Right forelimb (tissue), 1 donor: ENCODE measurements around the gene BMAL1.

ENCODE experiments used
- DNase-seq: peaks from one replicate; pipeline ENCODE4 v3.0.0-alpha.2; 2018

The BMAL1 gene

GRCh38 chr11:13347901-13348300 is 70.3 kb downstream of the BMAL1 start:
- DNase-seq = no peak

- DNase-seq = no peak
Measured at GRCh38 chr11:13348305-13348704, 70.7 kb downstream of the BMAL1 start.

DNA sequence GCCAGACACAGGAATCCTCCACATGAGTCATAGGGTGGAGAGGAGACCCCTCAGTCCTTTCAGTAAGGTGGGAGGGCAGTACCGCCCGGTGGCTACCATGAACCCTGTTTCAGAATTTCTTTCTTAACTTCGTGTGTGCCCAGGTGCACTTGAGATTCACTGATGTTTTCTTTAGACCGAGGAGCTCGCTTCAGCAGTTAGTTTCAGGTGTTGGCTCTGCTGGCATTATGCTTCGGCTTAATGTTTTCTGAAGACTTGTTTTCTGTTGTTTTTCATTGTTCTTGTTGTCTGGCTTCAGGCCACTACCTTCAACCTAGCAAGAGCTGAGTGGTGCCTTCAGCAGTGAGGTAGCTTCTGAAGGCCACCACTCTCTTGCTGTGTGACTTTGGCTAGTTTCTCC is 71.5 kb downstream of the BMAL1 start:
- DNase-seq = no peak

DNA sequence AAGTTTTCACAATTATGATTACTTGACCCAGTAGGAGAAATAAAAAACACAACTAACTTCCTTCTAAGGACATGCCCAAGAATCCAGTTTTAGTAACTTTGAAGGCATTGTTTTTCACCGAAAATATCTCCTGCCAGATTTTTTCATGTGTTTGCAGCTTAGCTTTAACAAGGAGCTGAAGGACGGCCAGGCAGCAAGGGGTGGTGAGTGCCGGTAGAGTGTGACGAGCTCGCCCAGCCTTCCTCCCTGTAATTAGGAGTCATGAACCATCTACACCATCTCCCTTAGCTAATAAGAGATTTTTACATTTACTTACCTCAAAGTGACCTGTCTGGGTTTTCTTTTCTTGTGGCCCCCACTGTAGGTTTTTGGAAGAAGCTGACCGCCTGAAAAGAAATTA is 72.0 kb downstream of the BMAL1 start:
- DNase-seq = no peak

DNA sequence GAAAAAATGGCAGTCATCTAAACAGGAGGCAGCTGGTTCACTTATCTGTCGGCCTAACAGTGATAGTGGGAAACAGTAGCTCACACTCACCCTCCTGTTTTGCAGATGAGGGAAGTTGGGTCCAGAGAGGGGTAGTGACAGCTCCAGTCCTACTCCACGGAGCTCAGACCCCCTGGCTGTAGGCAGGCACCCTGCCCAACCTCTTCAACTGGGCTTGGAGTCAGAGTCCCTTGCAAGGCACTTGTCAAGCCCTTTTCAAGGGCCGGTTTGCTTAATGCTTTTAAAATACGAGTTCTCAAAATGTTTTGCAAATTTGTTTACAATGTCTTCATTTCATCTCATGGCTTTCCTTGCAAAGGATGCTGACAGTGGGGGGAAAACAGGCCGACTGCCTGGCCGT is 75.1 kb downstream of the BMAL1 start:
- DNase-seq = no peak

GRCh38 chr11:13354335-13354734 is 76.7 kb downstream of the BMAL1 start:
- no peak for DNase-seq

- DNase-seq = no peak
Measured at GRCh38 chr11:13355191-13355590, 77.6 kb downstream of the BMAL1 start.

GRCh38 chr11:13357232-13357631 is 79.6 kb downstream of the BMAL1 start:
- DNase-seq = no peak

DNA sequence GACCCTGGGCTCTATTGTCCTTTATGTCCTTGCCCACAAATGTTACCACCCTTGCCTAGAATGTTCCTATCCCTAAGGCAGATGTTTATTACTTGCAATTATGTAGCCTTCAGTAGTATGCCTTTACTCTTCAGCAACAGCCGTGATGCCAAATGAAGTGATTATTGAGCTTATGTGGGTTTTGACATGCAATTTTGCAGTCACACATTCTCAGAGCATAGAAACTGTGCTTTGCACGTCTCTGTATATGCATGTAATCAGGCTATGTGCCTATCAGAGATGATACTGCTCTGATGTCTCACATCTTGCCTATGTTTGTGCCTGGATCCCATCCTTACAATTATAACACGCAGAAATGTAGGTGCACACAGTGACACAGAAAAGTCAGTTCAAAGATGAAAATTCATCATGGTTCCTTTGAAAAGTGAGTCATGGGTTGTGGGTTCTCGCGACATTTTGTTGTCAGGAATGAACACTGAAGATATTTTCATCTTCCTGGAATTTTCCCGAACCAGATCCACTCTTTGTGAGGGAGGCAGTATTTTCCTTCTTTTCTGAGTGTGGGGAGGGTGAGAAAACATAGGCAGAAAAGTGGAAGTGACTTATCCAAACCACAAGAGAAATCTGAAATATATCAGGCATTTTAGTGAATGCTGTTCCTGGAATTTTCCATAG is 81.1 kb downstream of the BMAL1 start:
- no peak for DNase-seq

DNA sequence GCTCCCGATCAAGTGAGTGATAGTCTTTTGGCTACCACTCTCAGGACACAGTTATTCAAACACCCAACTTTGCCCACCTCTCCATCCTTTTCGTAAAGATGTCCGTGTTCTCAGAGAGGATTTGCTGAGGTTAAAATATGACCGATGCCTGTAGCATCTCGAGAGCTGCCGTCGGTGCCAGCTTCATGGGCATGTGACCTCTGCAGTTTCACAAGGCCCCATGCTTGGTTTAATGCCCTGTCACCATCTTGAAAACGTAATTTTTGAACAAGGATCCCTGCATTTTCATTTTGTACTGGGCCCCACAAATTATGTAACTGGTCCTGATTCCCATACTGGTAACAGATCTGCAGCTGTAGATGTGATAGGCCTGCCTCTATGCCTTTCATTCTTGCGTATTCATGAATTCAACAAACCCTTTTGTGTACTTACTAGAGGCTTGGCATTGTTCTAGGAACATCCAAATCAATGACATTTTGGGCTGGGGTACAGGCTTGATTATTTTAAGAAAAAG is 85.1 kb downstream of the BMAL1 start:
- DNase-seq = no peak

GRCh38 chr11:13364388-13364787 is 86.8 kb downstream of the BMAL1 start:
- no peak for DNase-seq

- DNase-seq = no peak
Measured at GRCh38 chr11:13366266-13367026, 88.9 kb downstream of the BMAL1 start.

- no peak for DNase-seq
Measured at GRCh38 chr11:13367115-13367514, 89.5 kb downstream of the BMAL1 start.

DNA sequence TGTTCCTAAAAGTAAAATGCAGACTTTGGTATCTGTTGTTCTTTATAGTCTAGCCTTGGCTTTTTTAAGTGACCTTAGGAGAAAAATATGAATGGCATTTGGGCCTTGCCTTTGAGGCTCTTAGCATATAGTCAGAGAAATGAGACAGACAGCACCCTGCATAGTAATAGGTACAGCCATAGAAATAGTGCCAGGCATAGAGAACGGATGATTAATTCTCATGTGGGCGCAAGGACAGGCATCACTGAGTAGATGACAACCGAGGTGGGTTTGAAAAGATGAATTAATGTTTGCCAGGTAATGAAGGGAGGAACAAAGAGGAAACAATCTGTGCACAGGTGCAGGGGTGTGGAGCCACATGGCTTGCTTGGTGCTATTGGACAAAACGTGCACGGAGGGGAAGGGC is 90.5 kb downstream of the BMAL1 start:
- DNase-seq = no peak

GRCh38 chr11:13373216-13373615 is 95.6 kb downstream of the BMAL1 start:
- no peak for DNase-seq

- no peak for DNase-seq
Measured at GRCh38 chr11:13375798-13376197, 98.2 kb downstream of the BMAL1 start.

GRCh38 chr11:13376402-13376801 is 98.8 kb downstream of the BMAL1 start:
- no peak for DNase-seq

- no peak for DNase-seq
Measured at GRCh38 chr11:13376838-13377237, 99.2 kb downstream of the BMAL1 start.

GRCh38 chr11:13378316-13378715 is 100.7 kb downstream of the BMAL1 start:
- DNase-seq = no peak

DNA sequence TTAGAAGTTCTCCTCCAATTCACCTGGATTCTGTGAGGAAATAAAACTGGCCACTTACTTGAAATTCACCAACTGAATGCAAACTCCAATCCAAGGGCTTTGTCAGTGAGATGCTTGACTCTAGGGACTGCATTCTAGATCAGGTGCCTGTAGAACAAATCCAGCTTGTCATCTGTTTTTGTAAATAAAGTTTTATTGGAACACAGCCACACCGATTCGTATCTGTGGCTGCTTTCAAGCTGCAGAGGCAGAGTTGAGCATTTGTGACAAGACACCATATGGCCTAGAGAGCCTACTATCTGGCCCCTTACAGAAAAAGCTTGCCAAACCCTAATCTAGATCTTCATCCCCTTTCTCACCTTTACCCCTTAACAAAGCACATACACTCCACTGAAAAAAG is 103.1 kb downstream of the BMAL1 start:
- no peak for DNase-seq

GRCh38 chr11:13382751-13383150 is 105.2 kb downstream of the BMAL1 start:
- DNase-seq = no peak

DNA sequence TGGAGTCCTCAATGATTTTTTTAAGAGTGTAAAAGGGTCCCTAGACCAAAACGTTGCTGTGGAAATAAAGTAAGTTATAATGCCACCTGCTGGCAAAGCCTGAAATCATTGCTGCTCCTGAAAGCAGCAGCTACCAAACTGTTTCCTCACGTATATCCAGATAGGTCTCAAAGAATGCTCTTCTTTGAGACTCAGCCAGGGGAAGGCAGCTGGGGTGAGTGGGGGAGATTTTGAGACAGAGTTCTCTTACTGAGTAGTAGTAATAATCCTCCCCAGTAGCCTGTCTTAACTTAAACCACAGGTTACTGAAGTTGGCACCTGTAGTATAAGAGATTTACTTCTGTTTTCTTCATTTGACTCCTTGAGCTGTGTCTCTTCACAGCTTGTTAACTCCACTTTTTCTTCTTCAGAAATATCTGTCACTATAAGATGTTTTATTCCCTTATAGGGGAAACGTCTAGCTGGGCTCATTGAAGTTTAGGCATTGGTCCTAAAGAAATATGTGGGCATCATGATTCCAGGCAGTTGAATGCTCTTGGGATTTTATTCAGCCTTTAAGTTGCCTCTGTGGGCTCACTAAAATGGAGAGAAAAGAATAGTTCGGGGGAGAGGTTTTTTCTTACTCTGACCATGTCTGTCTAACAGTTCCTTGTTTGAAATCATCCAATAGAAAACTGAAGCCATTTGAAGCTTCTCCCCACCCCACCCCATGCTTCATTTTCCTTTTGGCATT is 107.5 kb downstream of the BMAL1 start:
- DNase-seq = no peak

GRCh38 chr11:13386567-13386966 is 109.0 kb downstream of the BMAL1 start:
- no peak for DNase-seq

- DNase-seq = no peak
Measured at GRCh38 chr11:13388741-13389140, 111.2 kb downstream of the BMAL1 start.
